Loucy (cell line): ENCODE measurements around the gene MDH1.

ENCODE experiments used
- CTCF ChIP-seq: fragments of 200-600 bp; sonication (generic); conservative IDR thresholded peaks from 2 replicates; pipeline ENCODE4 v1.5.1; 2014; ENCODE audit warnings: mild to moderate bottlenecking, antibody characterized with exemption, low read length
- EZH2phosphoT487 ChIP-seq: fragments of 200-600 bp; IDR thresholded peaks from 2 replicates; pipeline ENCODE4 v1.6.1; 2018; ENCODE audit warnings: antibody characterized with exemption, mild to moderate bottlenecking, moderate library complexity, borderline replicate concordance

GRCh38 chr2:63555931-63556330 lies 32.8 kb upstream of the MDH1 start:
- TF ChIP-seq CTCF (no peak), EZH2phosphoT487 (no peak)
